CD4-positive, alpha-beta T cell treated with Interleukin-6 for 4 hours (primary cell): ENCODE measurements around the gene SPATA2.
"Not testable (repeated sequence)": the region's sequence is repeated elsewhere in the genome, so short reads cannot be mapped to it uniquely, and the experiment has no call there.

Experiments
- DNase-seq: peaks from one replicate; pipeline ENCODE4 v3.0.0-alpha.2; 2020; ENCODE audit warnings: mixed read lengths

SPATA2 gene, protein sequence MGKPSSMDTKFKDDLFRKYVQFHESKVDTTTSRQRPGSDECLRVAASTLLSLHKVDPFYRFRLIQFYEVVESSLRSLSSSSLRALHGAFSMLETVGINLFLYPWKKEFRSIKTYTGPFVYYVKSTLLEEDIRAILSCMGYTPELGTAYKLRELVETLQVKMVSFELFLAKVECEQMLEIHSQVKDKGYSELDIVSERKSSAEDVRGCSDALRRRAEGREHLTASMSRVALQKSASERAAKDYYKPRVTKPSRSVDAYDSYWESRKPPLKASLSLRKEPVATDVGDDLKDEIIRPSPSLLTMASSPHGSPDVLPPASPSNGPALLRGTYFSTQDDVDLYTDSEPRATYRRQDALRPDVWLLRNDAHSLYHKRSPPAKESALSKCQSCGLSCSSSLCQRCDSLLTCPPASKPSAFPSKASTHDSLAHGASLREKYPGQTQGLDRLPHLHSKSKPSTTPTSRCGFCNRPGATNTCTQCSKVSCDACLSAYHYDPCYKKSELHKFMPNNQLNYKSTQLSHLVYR

GRCh38 chr20:49915380-49916145 is at the start of gene SPATA2:
Gene SPATA2, minus strand, starts transcription at chr20:49915529. Its CDS starts 7,039 bp downstream, at chr20:49908490.
- peak; percentile 94 for DNase-seq

DNA sequence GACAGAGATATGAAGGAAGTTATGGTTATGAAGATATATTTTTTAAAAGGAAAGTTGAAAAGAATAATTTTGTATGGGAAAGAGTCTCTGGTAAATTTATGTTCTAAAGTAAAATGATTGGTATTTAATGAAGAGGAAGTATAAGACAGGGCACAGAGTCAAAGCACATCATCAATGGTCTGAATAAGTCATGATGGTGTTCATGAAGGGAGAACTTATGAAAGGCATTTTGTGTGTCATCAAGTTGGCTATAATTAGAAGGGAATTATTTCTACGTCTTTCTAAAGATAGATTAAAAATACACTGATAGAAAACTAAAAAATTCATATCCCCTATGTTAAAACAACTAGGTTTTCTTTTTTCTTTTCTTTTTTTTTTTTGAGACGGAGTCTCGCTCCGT is 46.1 kb upstream of the SPATA2 start:
- DNase-seq, result no peak

- not testable (repeated sequence) for DNase-seq
Measured at GRCh38 chr20:49957089-49957938, 42.0 kb upstream of the SPATA2 start.

- no peak for DNase-seq
Measured at GRCh38 chr20:49956689-49957088, 41.4 kb upstream of the SPATA2 start.

DNA sequence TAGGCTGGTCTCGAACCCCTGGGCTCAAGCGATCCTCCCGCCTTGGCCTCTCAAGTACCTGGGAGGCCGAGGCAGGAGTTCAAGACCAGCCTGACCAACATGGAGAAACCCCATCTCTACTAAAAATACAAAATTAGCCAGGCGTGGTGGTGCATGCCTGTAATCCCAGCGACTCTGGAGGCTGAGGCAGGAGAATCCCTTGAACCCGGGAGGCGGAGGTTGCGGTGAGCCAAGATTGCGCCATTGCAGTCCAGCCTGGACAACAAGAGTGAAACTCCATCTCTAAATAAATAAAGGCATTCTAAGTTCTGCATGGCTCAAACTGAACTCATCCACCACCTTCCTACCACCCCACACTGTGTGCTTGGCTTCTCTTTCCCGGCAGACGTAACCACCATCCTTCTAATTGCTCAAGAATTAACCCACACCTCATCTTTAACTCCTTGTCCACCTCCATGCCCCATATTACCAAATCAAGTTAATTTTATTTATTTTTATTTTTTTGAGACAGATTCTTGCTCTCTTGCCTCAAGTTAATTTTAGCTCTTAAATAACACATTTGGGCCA is 40.6 kb upstream of the SPATA2 start:
- DNase-seq, result not testable (repeated sequence)

GRCh38 chr20:49955167-49955566 is 39.8 kb upstream of the SPATA2 start:
- DNase-seq, result no peak

DNA sequence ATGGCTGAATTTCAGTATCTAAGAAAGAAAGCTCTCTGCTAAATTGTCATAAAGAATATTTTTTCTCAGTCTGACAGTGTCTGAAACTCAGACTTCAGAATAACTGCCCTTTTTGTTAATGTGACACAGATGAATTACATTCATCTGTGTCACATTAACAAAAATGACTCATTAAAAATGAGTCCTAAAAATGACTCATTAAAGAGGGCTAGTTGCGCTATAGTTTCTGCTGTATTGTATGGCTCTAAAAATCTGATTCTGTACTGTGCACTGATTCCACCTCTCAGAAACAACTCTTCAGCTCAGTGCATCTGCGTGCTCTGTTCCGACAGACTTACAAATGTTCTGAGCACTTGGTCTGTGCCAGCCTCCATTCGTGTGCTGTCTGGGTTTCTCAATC is 35.8 kb upstream of the SPATA2 start:
- DNase-seq, result no peak

- DNase-seq, result no peak
Measured at GRCh38 chr20:49948809-49949507, 33.6 kb upstream of the SPATA2 start.

DNA sequence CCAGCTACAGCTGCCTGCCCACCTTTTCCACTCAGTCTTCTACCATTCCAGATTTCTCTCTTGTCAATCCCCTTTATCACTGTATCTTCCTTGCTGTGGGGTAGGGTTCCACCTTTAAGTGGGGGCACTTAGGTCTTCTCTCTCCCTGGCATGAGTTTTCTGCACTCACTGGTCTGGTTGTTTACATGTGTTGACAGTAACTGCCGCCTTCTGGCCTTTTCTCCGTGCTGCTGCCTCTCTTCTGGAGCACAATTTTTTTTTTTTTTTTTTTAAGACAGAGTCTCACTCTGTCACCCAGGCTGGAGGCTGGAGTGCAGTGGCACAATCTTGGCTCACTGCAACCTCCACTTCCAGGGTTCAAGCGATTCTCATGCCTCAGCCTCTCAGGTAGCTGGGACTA is 32.8 kb upstream of the SPATA2 start:
- DNase-seq, result no peak

- DNase-seq, result no peak
Measured at GRCh38 chr20:49945701-49946477, 30.6 kb upstream of the SPATA2 start.

- DNase-seq, result no peak
Measured at GRCh38 chr20:49945306-49945700, 30.0 kb upstream of the SPATA2 start.

- DNase-seq, result no peak
Measured at GRCh38 chr20:49942942-49943341, 27.6 kb upstream of the SPATA2 start.

- no peak for DNase-seq
Measured at GRCh38 chr20:49942303-49942702, 27.0 kb upstream of the SPATA2 start.

- no peak for DNase-seq
Measured at GRCh38 chr20:49941456-49941855, 26.1 kb upstream of the SPATA2 start.

DNA sequence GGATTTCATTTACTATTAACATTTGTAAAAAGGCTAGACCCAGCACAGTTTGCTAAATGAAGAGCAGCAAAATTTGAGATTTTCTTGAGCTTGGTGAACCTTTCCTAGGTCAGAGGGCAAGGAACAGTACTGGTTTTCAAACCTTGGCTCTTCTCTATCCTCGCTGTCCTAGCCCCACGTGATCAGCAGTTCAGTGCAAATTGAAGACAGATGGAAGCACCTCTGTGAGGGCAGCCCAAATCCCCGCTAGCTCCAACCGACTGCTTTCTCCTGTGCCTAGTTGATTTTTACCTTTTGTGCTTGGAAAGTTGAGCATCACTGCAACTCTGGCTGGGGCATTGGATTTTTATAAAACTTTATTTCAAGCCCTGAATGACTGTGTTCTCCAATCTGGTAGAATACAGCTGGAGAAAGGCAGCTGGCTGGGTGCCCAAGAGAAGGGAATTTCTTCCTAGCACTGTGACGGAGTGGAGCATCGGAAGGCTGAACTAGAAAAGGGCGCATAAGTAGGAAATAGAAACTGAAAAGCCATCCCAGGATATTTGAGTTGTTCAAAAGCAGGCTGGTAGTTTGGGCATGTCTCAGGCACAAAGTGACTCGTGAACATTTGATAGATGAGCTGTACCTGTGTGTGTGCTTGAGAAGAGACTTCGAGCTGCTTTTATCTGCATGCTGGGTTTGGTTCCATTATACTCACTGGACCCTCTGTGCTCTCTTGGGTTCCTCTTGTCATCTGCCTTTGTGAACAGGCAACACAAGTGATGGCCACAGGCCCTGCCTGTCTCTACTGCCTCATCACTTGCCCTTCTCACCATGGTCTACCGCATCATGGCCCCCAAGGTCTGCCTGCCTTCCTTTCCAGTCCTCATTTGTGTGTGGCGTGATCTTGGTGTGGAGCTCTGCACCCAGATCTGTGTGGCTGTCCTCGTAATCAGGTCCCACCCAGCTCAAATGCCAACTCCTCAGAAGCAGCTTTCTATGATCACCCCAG is 23.1 kb upstream of the SPATA2 start:
- no peak for DNase-seq

GRCh38 chr20:49937027-49937929 is 21.9 kb upstream of the SPATA2 start:
- peak; percentile 22 for DNase-seq

- peak; percentile 94 for DNase-seq
Measured at GRCh38 chr20:49936153-49937026, 21.1 kb upstream of the SPATA2 start, which contains the start of gene RNF114. Gene RNF114, plus strand, starts transcription at chr20:49936397. Its CDS starts 16 bp downstream, at chr20:49936413.
